Measurements from ENCODE around the gene CORO1C. TPM values are rescaled to one million over a fixed set of nuclear protein-coding genes. Genes with fewer than 3 reads are reported as not detected.
A peak's percentile ranks its signal among the peaks of the same experiment; 100 is the strongest.

CORO1C gene
- total and polyA plus RNA-seq, 9 of the 15 experiments (the other 6 are each of a cell fraction or from before 2014, with no cell fraction given), result 55.2 to 280 (median 150) TPM

DNA sequence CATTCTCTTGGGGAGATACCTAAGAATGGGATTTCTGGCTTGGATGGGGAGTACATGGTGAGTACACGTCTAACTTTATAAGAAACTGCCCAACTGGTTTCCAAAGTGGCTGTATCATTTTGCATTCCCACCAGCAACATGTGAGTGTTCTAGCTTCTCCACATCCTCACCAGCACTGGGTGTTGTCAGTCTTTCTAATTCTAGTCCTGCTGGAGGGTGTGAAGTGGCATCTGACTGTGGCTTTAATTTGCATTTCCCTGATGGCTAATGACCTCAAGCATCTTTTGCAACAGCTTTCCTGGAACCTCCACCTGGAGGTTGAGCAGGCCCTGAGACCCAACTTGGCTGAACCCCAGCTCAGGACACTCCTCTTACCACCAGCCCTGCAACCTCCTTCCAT lies 115.4 kb downstream of the CORO1C start:
- BruUV-seq (replicated peaks), result no TSS peak
- CTCF ChIA-PET (ENCODE audit: low intra/inter-chr PET ratio), result no interaction called here

More for the DNA sequence above, 115.4 kb downstream of the CORO1C start:
- Histone ChIP-seq H3K4me1 (replicated peaks in 1 of 2; ENCODE audit: control insufficient read depth in 2 of 2, insufficient read depth in 2 of 2, low read length in 2 of 2) (peaks cover 8 to 12% of the 10 kb centered on the region in 2 experiments; a peak in 2 of 5 replicates), H3K27me3 (ENCODE audit: control insufficient read depth in 2 of 2, insufficient read depth in 2 of 2, low read length in 2 of 2) (no peaks in the 10 kb centered on the region), H3K9ac (ENCODE audit: insufficient read depth in 1 of 2, low read depth in 2 of 2, low read length in 2 of 2) (no peak overlapping the region), H2AFZ (ENCODE audit: low read depth, low read length) (no peak overlapping the region), H3K9me1 (ENCODE audit: control insufficient read depth, insufficient read depth, low read length) (no peaks in the 10 kb centered on the region), H3K4me2 (ENCODE audit: insufficient read depth, low read length) (no peak overlapping the region), H3K4me3 (no peak overlapping the region), H3K36me3 (ENCODE audit: control insufficient read depth, insufficient read depth, low read length) (no peaks in the 10 kb centered on the region), H4K20me1 (replicated peaks; ENCODE audit: control insufficient read depth, insufficient read depth, low read length) (no peaks in the 10 kb centered on the region), H3K27ac (ENCODE audit: extremely low read depth, low read depth, low read length) (no peak overlapping the region), H3K9me3 (replicated peaks; ENCODE audit: control insufficient read depth, insufficient read depth, low read depth, low read length) (no peaks in the 10 kb centered on the region), H3K79me2 (ENCODE audit: control insufficient read depth, insufficient read depth, low read length) (no peaks in the 10 kb centered on the region)
- 20% methylated on average over 1 of the region's 1 CpG for WGBS (ENCODE audit: insufficient coverage, low coverage, missing lambda C conversion rate)
- in situ Hi-C loops (cut with MboI) (loop anchor here (5.0 kb wide), 1 partner anchor 49 kb away; no protein-coding TSS in a partner anchor), intact Hi-C loops (cut with micrococcal nuclease) (no loop called here)
- FAIRE-seq (no peak), DNase-seq (ENCODE audit: extremely low read depth in 1 of 4, low spot score in 3 of 4) (no peak), ATAC-seq (no peak)
- POLR2A ChIA-PET, result interaction anchor here (0.6 to 1.7 kb wide), 3 partner anchors 12 to 27 kb away, joined by 3 to 10 read pairs (median 5); no protein-coding TSS in a partner anchor
- peak; percentile 87 for TF ChIP-seq HLTF (IDR thresholded peaks at IDR 0.05)
- no peak for TF ChIP-seq ZC3H8 (IDR thresholded peaks at IDR 0.05)
- TF ChIP-seq TRIM28 (IDR thresholded peaks at IDR 0.05), result peak; percentile 81
- no peak for TF ChIP-seq CXXC5 (CRISPR knock-in tag; IDR thresholded peaks at IDR 0.05)
- TF ChIP-seq KDM1A (IDR thresholded peaks at IDR 0.05), result peak in 1 of 2 experiments; percentile 53; a peak in 2 of 4 replicates
- TF ChIP-seq ZNF184 (CRISPR knock-in tag; IDR thresholded peaks at IDR 0.05), result peak; percentile 98
- TF ChIP-seq RBM25 (IDR thresholded peaks at IDR 0.05; ENCODE audit: low read depth, low read length, severe bottlenecking), result peak; percentile 85
- TF ChIP-seq BCOR (IDR thresholded peaks at IDR 0.05), result peak; percentile 59
- no peak for TF ChIP-seq DDX20 (tag; IDR thresholded peaks at IDR 0.05; ENCODE audit: low read depth)
- no peak for TF ChIP-seq ZNF583 (CRISPR knock-in tag; IDR thresholded peaks at IDR 0.05)
- no peak for TF ChIP-seq RBM22 (IDR thresholded peaks at IDR 0.05; ENCODE audit: low read depth, low read length, poor library complexity, severe bottlenecking)
- TF ChIP-seq, protein P1, sequence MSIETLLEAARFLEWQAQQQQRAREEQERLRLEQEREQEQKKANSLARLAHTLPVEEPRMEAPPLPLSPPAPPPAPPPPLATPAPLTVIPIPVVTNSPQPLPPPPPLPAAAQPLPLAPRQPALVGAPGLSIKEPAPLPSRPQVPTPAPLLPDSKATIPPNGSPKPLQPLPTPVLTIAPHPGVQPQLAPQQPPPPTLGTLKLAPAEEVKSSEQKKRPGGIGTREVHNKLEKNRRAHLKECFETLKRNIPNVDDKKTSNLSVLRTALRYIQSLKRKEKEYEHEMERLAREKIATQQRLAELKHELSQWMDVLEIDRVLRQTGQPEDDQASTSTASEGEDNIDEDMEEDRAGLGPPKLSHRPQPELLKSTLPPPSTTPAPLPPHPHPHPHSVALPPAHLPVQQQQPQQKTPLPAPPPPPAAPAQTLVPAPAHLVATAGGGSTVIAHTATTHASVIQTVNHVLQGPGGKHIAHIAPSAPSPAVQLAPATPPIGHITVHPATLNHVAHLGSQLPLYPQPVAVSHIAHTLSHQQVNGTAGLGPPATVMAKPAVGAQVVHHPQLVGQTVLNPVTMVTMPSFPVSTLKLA (conservative IDR thresholded peaks at IDR 0.05), result no peak
- TF ChIP-seq CBX1 (IDR thresholded peaks at IDR 0.05; ENCODE audit: low read depth), result peak; percentile 66; the same call in 1 of the 2 replicates
- TF ChIP-seq CBX3 (IDR thresholded peaks at IDR 0.05; ENCODE audit: borderline replicate concordance in 1 of 2, low read length in 2 of 2), result peak in 1 of 2 experiments; percentile 72; a peak in 2 of 3 replicates
- no peak for TF ChIP-seq ZBTB1 (CRISPR knock-in tag; IDR thresholded peaks at IDR 0.05; ENCODE audit: borderline replicate concordance, low read depth)
